Calu3 (cell line): ENCODE results near the gene HECA. TPM values are rescaled to one million over a fixed set of nuclear protein-coding genes. Genes with fewer than 3 reads are reported as not detected.

ENCODE experiments used
- BruUV-seq: library from RNA; stranded (reverse); fragments of 400-500 nt; replicated peaks from 2 replicates; lab custom pipeline; 2021; lab: Mats Ljungman, UMichigan
- CTCF ChIA-PET: fragments of 300-600 bp; sonication (Branson Sonifier 250); formaldehyde crosslinking; loops from one replicate; lab custom pipeline; 2022; ENCODE audit warnings: antibody characterized with exemption; lab: Charles Lee
- DNase-seq: peaks from one replicate; pipeline ENCODE4 v3.0.0; 2022
- H3K27ac Mint-ChIP-seq: one replicate; pipeline ENCODE4 v1.8.0; 2022; ENCODE audit warnings: mixed read lengths; ENCODE audit not compliant: unreplicated experiment
- H3K27me3 Mint-ChIP-seq: one replicate; pipeline ENCODE4 v1.8.0; 2022; ENCODE audit warnings: mixed read lengths; ENCODE audit not compliant: unreplicated experiment
- H3K36me3 Mint-ChIP-seq: one replicate; pipeline ENCODE4 v1.8.0; 2022; ENCODE audit warnings: mild to moderate bottlenecking, moderate library complexity, mixed read lengths; ENCODE audit not compliant: insufficient read depth, unreplicated experiment
- H3K4me1 Mint-ChIP-seq: one replicate; pipeline ENCODE4 v1.8.0; 2022; ENCODE audit warnings: mild to moderate bottlenecking, low read depth, mixed read lengths; ENCODE audit not compliant: unreplicated experiment
- H3K4me3 Mint-ChIP-seq: one replicate; pipeline ENCODE4 v1.8.0; 2022; ENCODE audit warnings: mild to moderate bottlenecking, low read depth, moderate library complexity, mixed read lengths; ENCODE audit not compliant: unreplicated experiment
- H3K9me3 Mint-ChIP-seq: one replicate; pipeline ENCODE4 v1.8.0; 2022; ENCODE audit warnings: low read depth, mixed read lengths; ENCODE audit not compliant: unreplicated experiment
- intact Hi-C: fragments of 100-400 bp; cut with micrococcal nuclease; formaldehyde crosslinking; loops from one replicate; pipeline ENCODE4 v1.10.0; 2022; ENCODE audit not compliant: unreplicated experiment
- total RNA-seq: library from RNA; stranded (reverse); gene quantifications from 2 replicates; pipeline ENCODE4 v1.2.3, GENCODE V29; 2022
- TF ChIP-seq, protein P1 (sequence below): fragments of 200-600 bp; IDR thresholded peaks from one replicate; pipeline ENCODE4 v1.8.0; 2022; ENCODE audit warnings: antibody characterized with exemption; ENCODE audit not compliant: unreplicated experiment

HECA gene
- total RNA-seq, 1 experiment from 2014 or later = 7.1 TPM

DNA sequence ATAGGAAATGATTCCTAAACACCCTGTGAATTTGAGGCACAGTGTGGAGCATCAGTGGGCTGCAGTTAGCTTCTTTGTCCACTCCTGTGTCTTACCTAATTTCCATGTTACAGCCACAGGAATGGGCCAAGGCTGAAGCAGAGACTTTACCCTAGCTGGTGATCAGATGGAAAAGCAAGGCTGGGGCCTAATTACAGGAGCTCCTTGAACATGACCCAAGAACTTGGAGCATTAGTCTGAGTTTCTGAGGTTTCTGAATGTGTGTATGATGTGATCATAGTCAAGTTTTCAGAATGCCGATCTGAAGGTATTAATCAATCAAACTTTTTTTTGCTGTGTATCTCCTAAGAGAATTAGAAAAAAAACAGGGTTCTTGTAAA lies 18.0 kb downstream of the HECA start:
- Mint-ChIP-seq H3K27ac (no peak overlapping the region), H3K4me1 (no peaks in the 10 kb centered on the region), H3K36me3 (no peaks in the 10 kb centered on the region), H3K4me3 (no peak overlapping the region), H3K27me3 (no peaks in the 10 kb centered on the region), H3K9me3 (no peaks in the 10 kb centered on the region)
- TF ChIP-seq, protein P1, sequence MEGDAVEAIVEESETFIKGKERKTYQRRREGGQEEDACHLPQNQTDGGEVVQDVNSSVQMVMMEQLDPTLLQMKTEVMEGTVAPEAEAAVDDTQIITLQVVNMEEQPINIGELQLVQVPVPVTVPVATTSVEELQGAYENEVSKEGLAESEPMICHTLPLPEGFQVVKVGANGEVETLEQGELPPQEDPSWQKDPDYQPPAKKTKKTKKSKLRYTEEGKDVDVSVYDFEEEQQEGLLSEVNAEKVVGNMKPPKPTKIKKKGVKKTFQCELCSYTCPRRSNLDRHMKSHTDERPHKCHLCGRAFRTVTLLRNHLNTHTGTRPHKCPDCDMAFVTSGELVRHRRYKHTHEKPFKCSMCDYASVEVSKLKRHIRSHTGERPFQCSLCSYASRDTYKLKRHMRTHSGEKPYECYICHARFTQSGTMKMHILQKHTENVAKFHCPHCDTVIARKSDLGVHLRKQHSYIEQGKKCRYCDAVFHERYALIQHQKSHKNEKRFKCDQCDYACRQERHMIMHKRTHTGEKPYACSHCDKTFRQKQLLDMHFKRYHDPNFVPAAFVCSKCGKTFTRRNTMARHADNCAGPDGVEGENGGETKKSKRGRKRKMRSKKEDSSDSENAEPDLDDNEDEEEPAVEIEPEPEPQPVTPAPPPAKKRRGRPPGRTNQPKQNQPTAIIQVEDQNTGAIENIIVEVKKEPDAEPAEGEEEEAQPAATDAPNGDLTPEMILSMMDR = no peak
- no TSS peak for BruUV-seq
- CTCF ChIA-PET = no interaction called here
- intact Hi-C loops = no loop called here
- DNase-seq = no peak

- intact Hi-C loops = no loop called here
- TF ChIP-seq, protein P1 = no peak
- Mint-ChIP-seq H3K9me3 (no peaks in the 10 kb centered on the region), H3K4me3 (no peak overlapping the region), H3K4me1 (no peaks in the 10 kb centered on the region), H3K36me3 (no peaks in the 10 kb centered on the region), H3K27ac (no peak overlapping the region), H3K27me3 (no peaks in the 10 kb centered on the region)
- CTCF ChIA-PET = no interaction called here
- DNase-seq = no peak
- BruUV-seq = no TSS peak
Observed at GRCh38 chr6:139153855-139154254, 19.0 kb downstream of the HECA start.

DNA sequence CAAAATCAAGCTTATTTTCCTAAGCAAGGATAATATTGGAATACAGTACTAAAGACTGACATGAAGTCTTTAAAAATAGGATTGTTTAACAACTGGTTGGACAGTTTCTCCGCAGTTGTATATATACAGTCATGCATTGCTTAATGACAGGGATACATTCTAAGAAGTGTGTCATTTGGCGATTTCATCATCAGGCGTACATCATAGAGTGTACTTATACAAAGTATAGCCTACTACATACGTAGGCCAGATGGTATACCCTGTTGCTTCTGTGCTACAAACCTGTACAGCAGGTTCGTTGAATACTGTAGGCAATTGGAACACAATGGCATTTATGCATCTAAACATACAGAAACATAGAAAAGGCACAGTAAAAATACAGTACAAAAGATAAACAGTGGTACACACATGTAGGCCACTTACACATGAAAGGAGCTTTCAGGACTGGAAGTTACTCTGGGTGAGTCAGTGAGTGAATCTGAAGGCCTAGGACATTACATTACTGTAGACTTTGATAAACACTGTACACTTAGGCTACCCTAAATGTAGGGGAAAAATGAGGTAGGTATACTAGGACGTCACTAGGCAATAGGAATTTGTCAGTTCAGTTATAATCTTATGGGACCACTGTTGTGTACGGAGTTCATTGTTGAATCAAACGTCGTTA lies 20.1 kb downstream of the HECA start:
- Mint-ChIP-seq H3K4me3 (no peak overlapping the region), H3K9me3 (no peaks in the 10 kb centered on the region), H3K27me3 (no peaks in the 10 kb centered on the region), H3K27ac (no peak overlapping the region), H3K4me1 (no peaks in the 10 kb centered on the region), H3K36me3 (no peaks in the 10 kb centered on the region)
- intact Hi-C loops = no loop called here
- CTCF ChIA-PET = no interaction called here
- no peak for DNase-seq
- no TSS peak for BruUV-seq
- TF ChIP-seq, protein P1 = no peak

DNA sequence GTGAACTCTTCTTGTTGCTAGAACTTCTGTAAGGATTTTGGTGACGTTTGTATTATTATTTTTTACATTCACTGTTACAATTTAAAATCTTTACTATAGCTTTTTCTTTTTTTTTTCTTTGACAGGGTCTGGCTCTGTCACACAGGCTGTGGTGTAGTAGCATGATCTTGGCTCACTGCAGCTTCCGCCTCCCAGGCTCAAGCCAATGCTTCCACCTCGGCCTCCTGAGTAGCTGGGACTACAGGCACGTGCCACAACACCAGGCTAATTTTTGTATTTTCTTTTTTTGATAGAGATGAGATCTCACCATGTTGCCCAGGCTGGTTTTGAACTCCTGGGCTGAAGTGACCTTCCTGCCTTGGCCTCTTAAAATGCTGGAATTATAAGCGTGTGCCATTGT lies 21.2 kb downstream of the HECA start:
- peaks cover 3% of the 10 kb centered on the region for H3K4me1 Mint-ChIP-seq
- no peaks in the 10 kb centered on the region for H3K36me3 Mint-ChIP-seq
- no peak overlapping the region for H3K27ac Mint-ChIP-seq
- no peaks in the 10 kb centered on the region for H3K9me3 Mint-ChIP-seq
- BruUV-seq = no TSS peak
- no peak overlapping the region for H3K4me3 Mint-ChIP-seq
- DNase-seq = no peak
- CTCF ChIA-PET = no interaction called here
- TF ChIP-seq, protein P1 = no peak
- intact Hi-C loops = no loop called here
- H3K27me3 Mint-ChIP-seq = no peaks in the 10 kb centered on the region
